Measurements from ENCODE around the gene RGS3. TPM values are rescaled to one million over a fixed set of nuclear protein-coding genes. Genes with fewer than 3 reads are reported as not detected.

The RGS3 gene
- total RNA-seq, 2 experiments from 2014 or later = 51.0 to 51.5 TPM

- no peak for TF ChIP-seq CTCF (IDR thresholded peaks at IDR 0.05)
- ChIA-PET POLR2A (no interaction called here), CTCF (interaction anchor here (1.6 to 2.6 kb wide), 2 partner anchors 12 to 17 kb away, joined by 4 to 14 read pairs; no protein-coding TSS in a partner anchor)
- H3K36me3 Mint-ChIP-seq (ENCODE audit: low read depth) = no peaks in the 10 kb centered on the region
- ATAC-seq (no peak), DNase-seq (no peak)
- H3K4me3 Mint-ChIP-seq = no peak overlapping the region
- intact Hi-C loops (cut with micrococcal nuclease) = no loop called here
- no peaks in the 10 kb centered on the region for H3K9me3 Mint-ChIP-seq
- no peaks in the 10 kb centered on the region for H3K27me3 Mint-ChIP-seq
- no peak overlapping the region for H3K27ac Mint-ChIP-seq
- H3K4me1 Mint-ChIP-seq (ENCODE audit: low read depth) = peaks cover 17% of the 10 kb centered on the region
Measured at GRCh38 chr9:113506090-113506589, 42.6 kb downstream of the RGS3 start.

- ATAC-seq (no peak), DNase-seq (no peak)
- Mint-ChIP-seq H3K4me3 (no peak overlapping the region), H3K27me3 (no peaks in the 10 kb centered on the region), H3K4me1 (ENCODE audit: low read depth) (peaks cover 28% of the 10 kb centered on the region), H3K36me3 (ENCODE audit: low read depth) (no peaks in the 10 kb centered on the region), H3K9me3 (no peaks in the 10 kb centered on the region), H3K27ac (no peak overlapping the region)
- intact Hi-C loops (cut with micrococcal nuclease) = no loop called here
- ChIA-PET POLR2A (no interaction called here), CTCF (interaction anchor here (1.2 to 2.6 kb wide), 8 partner anchors 11 to 95 kb away, joined by 3 to 14 read pairs (median 5); no protein-coding TSS in a partner anchor)
- TF ChIP-seq CTCF (IDR thresholded peaks at IDR 0.05) = no peak
Measured at GRCh38 chr9:113507256-113507655, 43.7 kb downstream of the RGS3 start.

- no peak for ATAC-seq
- no peaks in the 10 kb centered on the region for H3K27me3 Mint-ChIP-seq
- H3K4me1 Mint-ChIP-seq (ENCODE audit: low read depth) = peaks cover 33% of the 10 kb centered on the region
- H3K4me3 Mint-ChIP-seq = no peak overlapping the region
- ChIA-PET CTCF (interaction anchor here (0.7 to 2.6 kb wide), 9 partner anchors 10 to 149 kb away, joined by 3 to 14 read pairs (median 5); no protein-coding TSS in a partner anchor), POLR2A (interaction anchor here (0.5 to 1.4 kb wide), 3 partner anchors 15 to 153 kb away, joined by 3 to 4 read pairs (median 3); no protein-coding TSS in a partner anchor)
- H3K36me3 Mint-ChIP-seq (ENCODE audit: low read depth) = no peaks in the 10 kb centered on the region
- DNase-seq = peak; percentile 30
- intact Hi-C loops (cut with micrococcal nuclease) = no loop called here
- H3K27ac Mint-ChIP-seq = no peak overlapping the region
- H3K9me3 Mint-ChIP-seq = no peaks in the 10 kb centered on the region
- TF ChIP-seq CTCF (IDR thresholded peaks at IDR 0.05) = no peak
Measured at GRCh38 chr9:113508111-113508749, 44.7 kb downstream of the RGS3 start.

- Mint-ChIP-seq H3K27me3 (no peaks in the 10 kb centered on the region), H3K4me3 (no peak overlapping the region), H3K4me1 (ENCODE audit: low read depth) (peaks cover 45% of the 10 kb centered on the region), H3K36me3 (ENCODE audit: low read depth) (no peaks in the 10 kb centered on the region), H3K9me3 (no peaks in the 10 kb centered on the region), H3K27ac (no peak overlapping the region)
- DNase-seq (no peak), ATAC-seq (no peak)
- intact Hi-C loops (cut with micrococcal nuclease) = no loop called here
- no peak for TF ChIP-seq CTCF (IDR thresholded peaks at IDR 0.05)
- ChIA-PET POLR2A (interaction anchor here (0.5 to 1.4 kb wide), 2 partner anchors 14 to 25 kb away, joined by 3 read pairs; no protein-coding TSS in a partner anchor), CTCF (interaction anchor here (1.4 kb wide), 1 partner anchor 38 kb away, joined by 3 read pairs; no protein-coding TSS in a partner anchor)
Measured at GRCh38 chr9:113509463-113509862, 45.9 kb downstream of the RGS3 start.

GRCh38 chr9:113511047-113511521 lies 47.6 kb downstream of the RGS3 start:
- H3K36me3 Mint-ChIP-seq (ENCODE audit: low read depth) = no peaks in the 10 kb centered on the region
- DNase-seq = no peak

More at GRCh38 chr9:113511047-113511521, 47.6 kb downstream of the RGS3 start:
- TF ChIP-seq CTCF (IDR thresholded peaks at IDR 0.05) = no peak
- CTCF ChIA-PET = no interaction called here
- intact Hi-C loops (cut with micrococcal nuclease) = loop anchor here (10.0 kb wide), 1 partner anchor 236 kb away; the partner anchor contains the start of genes CDC26 and PRPF4
- Mint-ChIP-seq H3K9me3 (no peaks in the 10 kb centered on the region), H3K4me1 (ENCODE audit: low read depth) (peaks cover 55% of the 10 kb centered on the region), H3K4me3 (no peak overlapping the region), H3K27ac (peak overlapping the region; percentile 97), H3K27me3 (no peaks in the 10 kb centered on the region)
- no peak for ATAC-seq
- POLR2A ChIA-PET = interaction anchor here (1.3 kb wide), 1 partner anchor 15 kb away, joined by 5 read pairs; no protein-coding TSS in a partner anchor

All from activated CD8-positive, alpha-beta T cell treated with anti-CD3 and anti-CD28 coated beads for 36 hours (primary cell).